MM.1S (cell line): ENCODE results near the gene ZNF273.

ENCODE experiments used
- DNase-seq: peaks from one replicate; pipeline ENCODE4 v3.0.0-alpha.2; 2015
- H2AFZ ChIP-seq: fragments of 300-600 bp; sonication (generic); 2 replicates; pipeline ENCODE4 v1.6.0; 2016; ENCODE audit warnings: antibody characterized with exemption, low read length
- H3F3A ChIP-seq: fragments of 300-600 bp; sonication (generic); 2 replicates; pipeline ENCODE4 v1.6.1; 2016; ENCODE audit warnings: mild to moderate bottlenecking, antibody characterized with exemption, low read length, moderate library complexity, mixed read lengths; ENCODE audit not compliant: insufficient read depth
- H3K27ac ChIP-seq: fragments of 300-600 bp; sonication (generic); 2 replicates; pipeline ENCODE4 v1.5.1; 2016; ENCODE audit warnings: mild to moderate bottlenecking, low read length
- H3K27me3 ChIP-seq: fragments of 300-600 bp; sonication (generic); replicated peaks from 2 replicates; pipeline ENCODE4 v1.6.0; 2016; ENCODE audit warnings: low read length; ENCODE audit not compliant: insufficient read depth
- H3K36me3 ChIP-seq: fragments of 300-600 bp; sonication (generic); replicated peaks from 2 replicates; pipeline ENCODE4 v1.6.1; 2016; ENCODE audit warnings: mild to moderate bottlenecking, low read length, mixed read lengths; ENCODE audit not compliant: insufficient read depth
- H3K4me1 ChIP-seq: fragments of 300-600 bp; sonication (generic); 2 replicates; pipeline ENCODE4 v1.6.1; 2016; ENCODE audit warnings: low read length, mixed read lengths
- H3K4me2 ChIP-seq: fragments of 300-600 bp; sonication (generic); 2 replicates; pipeline ENCODE4 v1.6.0; 2016; ENCODE audit warnings: low read depth, low read length
- H3K4me3 ChIP-seq: fragments of 300-600 bp; sonication (generic); 2 replicates; pipeline ENCODE4 v1.5.1; 2016; ENCODE audit warnings: low read length, mixed read lengths
- H3K79me2 ChIP-seq: fragments of 300-600 bp; sonication (generic); 2 replicates; pipeline ENCODE4 v1.6.1; 2016; ENCODE audit warnings: mixed run types, low read length, mixed read lengths
- H3K9ac ChIP-seq: fragments of 300-600 bp; sonication (generic); 2 replicates; pipeline ENCODE4 v1.6.1; 2016; ENCODE audit warnings: low read length, mixed read lengths
- H3K9me2 ChIP-seq: fragments of 300-600 bp; sonication (generic); replicated peaks from 2 replicates; pipeline ENCODE4 v1.6.1; 2016; ENCODE audit warnings: mild to moderate bottlenecking, low read length, mixed read lengths; ENCODE audit not compliant: insufficient read depth
- H3K9me3 ChIP-seq: fragments of 300-600 bp; sonication (generic); replicated peaks from 2 replicates; pipeline ENCODE4 v1.6.1; 2016; ENCODE audit warnings: mild to moderate bottlenecking, low read length, mixed read lengths; ENCODE audit not compliant: insufficient read depth
- H4K20me1 ChIP-seq: fragments of 300-600 bp; sonication (generic); 2 replicates; pipeline ENCODE4 v1.6.1; 2016; ENCODE audit warnings: mild to moderate bottlenecking, low read length, moderate library complexity, mixed read lengths; ENCODE audit not compliant: insufficient read depth
- EZH2 ChIP-seq: fragments of 300-600 bp; sonication (generic); optimal IDR thresholded peaks from 2 replicates; pipeline ENCODE3; 2017; ENCODE audit warnings: low read depth, mild to moderate bottlenecking, antibody characterized with exemption, low read length, mixed read lengths
- EZH2phosphoT487 ChIP-seq: fragments of 300-600 bp; sonication (generic); IDR thresholded peaks from 2 replicates; pipeline ENCODE4 v1.6.1; 2018; ENCODE audit warnings: antibody characterized with exemption, low read length
- TF ChIP-seq, protein P1 (sequence below): fragments of 300-600 bp; sonication (generic); IDR thresholded peaks from 2 replicates; pipeline ENCODE4 v1.5.1; 2016; ENCODE audit warnings: antibody characterized with exemption, low read length, mixed read lengths

Gene ZNF273

GRCh38 chr7:64881461-64882287, 21.4 kb upstream of the ZNF273 start:
- peaks cover 13% of the 10 kb centered on the region; the same call in 1 of the 2 replicates for H3F3A ChIP-seq
- no peak overlapping the region for H3K27ac ChIP-seq
- H3K4me1 ChIP-seq = peaks cover 16% of the 10 kb centered on the region
- TF ChIP-seq EZH2 = no peak
- H3K9me2 ChIP-seq = no peaks in the 10 kb centered on the region
- no peaks in the 10 kb centered on the region for H3K79me2 ChIP-seq
- H2AFZ ChIP-seq = no peak overlapping the region
- H3K27me3 ChIP-seq = peaks cover 4% of the 10 kb centered on the region; the same call in 1 of the 2 replicates
- H4K20me1 ChIP-seq = no peaks in the 10 kb centered on the region
- H3K4me3 ChIP-seq = no peak overlapping the region
- DNase-seq = no peak
- H3K9ac ChIP-seq = no peak overlapping the region
- H3K36me3 ChIP-seq = no peaks in the 10 kb centered on the region
- H3K4me2 ChIP-seq = no peak overlapping the region
- H3K9me3 ChIP-seq = no peaks in the 10 kb centered on the region

DNA sequence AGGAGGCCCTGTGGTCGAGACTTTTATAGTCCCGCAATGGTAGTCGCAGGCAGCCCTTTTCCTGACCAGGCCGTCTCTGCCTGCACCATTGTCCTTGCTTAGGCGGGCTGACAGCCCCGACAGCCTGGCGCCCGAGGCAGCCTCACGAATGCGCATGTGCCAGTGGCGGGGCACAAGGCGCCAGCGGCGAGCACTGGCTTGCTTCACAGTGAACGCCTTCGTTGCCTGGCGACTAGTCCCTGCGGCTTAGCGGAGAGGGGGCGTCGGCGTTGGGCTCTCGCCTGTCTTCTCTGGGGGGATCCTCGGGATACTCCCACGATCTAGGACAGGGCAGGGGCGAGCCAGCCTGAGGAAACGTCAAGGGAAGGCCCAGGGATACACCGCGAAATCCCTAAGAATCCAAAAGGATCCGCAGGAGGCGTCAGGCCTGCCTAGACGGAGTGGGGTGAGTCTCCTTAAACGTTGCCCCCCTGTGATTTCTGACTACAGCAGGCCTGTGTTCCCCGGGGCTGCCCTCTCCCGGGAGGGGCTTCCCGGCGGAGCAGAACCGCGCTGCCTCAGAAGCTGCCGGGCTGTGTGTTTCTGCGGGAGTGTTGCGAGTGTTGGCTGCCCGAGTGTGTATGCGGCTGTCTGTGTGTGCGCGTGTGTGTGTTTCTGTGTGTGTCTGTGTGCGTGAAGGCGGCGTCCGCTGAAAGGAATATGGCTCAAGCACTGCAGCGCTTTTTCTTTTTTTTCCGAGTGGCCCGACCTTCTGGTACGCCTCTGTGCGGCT, 20.5 kb upstream of the ZNF273 start:
- DNase-seq = no peak
- Histone ChIP-seq H3F3A (peaks cover 13% of the 10 kb centered on the region; the same call in 1 of the 2 replicates), H4K20me1 (no peaks in the 10 kb centered on the region), H3K9ac (no peak overlapping the region), H3K36me3 (no peaks in the 10 kb centered on the region), H3K4me2 (no peak overlapping the region), H3K9me2 (no peaks in the 10 kb centered on the region), H3K4me3 (no peak overlapping the region), H3K9me3 (no peaks in the 10 kb centered on the region), H3K4me1 (peaks cover 22% of the 10 kb centered on the region), H3K27ac (no peak overlapping the region), H2AFZ (no peak overlapping the region), H3K79me2 (no peaks in the 10 kb centered on the region), H3K27me3 (peaks cover 4% of the 10 kb centered on the region; the same call in 1 of the 2 replicates)
- TF ChIP-seq, protein P1, sequence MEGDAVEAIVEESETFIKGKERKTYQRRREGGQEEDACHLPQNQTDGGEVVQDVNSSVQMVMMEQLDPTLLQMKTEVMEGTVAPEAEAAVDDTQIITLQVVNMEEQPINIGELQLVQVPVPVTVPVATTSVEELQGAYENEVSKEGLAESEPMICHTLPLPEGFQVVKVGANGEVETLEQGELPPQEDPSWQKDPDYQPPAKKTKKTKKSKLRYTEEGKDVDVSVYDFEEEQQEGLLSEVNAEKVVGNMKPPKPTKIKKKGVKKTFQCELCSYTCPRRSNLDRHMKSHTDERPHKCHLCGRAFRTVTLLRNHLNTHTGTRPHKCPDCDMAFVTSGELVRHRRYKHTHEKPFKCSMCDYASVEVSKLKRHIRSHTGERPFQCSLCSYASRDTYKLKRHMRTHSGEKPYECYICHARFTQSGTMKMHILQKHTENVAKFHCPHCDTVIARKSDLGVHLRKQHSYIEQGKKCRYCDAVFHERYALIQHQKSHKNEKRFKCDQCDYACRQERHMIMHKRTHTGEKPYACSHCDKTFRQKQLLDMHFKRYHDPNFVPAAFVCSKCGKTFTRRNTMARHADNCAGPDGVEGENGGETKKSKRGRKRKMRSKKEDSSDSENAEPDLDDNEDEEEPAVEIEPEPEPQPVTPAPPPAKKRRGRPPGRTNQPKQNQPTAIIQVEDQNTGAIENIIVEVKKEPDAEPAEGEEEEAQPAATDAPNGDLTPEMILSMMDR = no peak
- TF ChIP-seq EZH2 = no peak
- no peak for TF ChIP-seq EZH2phosphoT487

- Histone ChIP-seq H3K9ac (no peak overlapping the region), H3K4me1 (peaks cover 22% of the 10 kb centered on the region), H2AFZ (no peak overlapping the region), H3K36me3 (no peaks in the 10 kb centered on the region), H3K27me3 (peaks cover 4% of the 10 kb centered on the region; the same call in 1 of the 2 replicates), H3F3A (peaks cover 13% of the 10 kb centered on the region; the same call in 1 of the 2 replicates), H3K4me3 (no peak overlapping the region), H3K79me2 (no peaks in the 10 kb centered on the region), H3K9me3 (no peaks in the 10 kb centered on the region), H3K9me2 (no peaks in the 10 kb centered on the region), H3K27ac (no peak overlapping the region), H4K20me1 (no peaks in the 10 kb centered on the region), H3K4me2 (no peak overlapping the region)
- DNase-seq = no peak
- no peak for TF ChIP-seq EZH2phosphoT487
- TF ChIP-seq, protein P1 = no peak
Measured at GRCh38 chr7:64883113-64883905, 19.8 kb upstream of the ZNF273 start.
